ENCODE data around the gene FNIP1.

Gene FNIP1

DNA sequence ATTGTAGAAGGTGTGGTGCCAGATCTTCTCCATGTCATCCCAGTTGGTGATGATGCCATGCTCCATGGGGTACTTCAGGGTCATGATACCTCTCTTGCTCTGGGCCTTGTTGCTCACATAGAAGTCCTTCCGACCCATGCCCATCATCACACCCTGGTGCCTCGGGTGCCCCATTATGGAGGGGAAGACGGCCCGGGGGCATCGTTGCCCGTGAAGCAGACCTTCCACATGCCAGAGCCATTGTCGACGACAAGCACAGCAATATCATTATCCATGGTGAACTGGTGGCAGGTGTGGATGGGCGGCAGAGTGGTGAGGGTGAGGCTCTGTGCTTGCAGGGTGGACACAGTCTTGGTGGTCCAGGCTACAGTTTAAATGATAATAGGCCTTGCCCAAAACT, 137.0 kb downstream of the FNIP1 start:
- Histone ChIP-seq H3K9ac (ENCODE audit: low read depth, low read length, poor library complexity, severe bottlenecking) (no peak overlapping the region), H3K4me1 (ENCODE audit: insufficient read depth, low read length, poor library complexity, severe bottlenecking) (no peaks in the 10 kb centered on the region), H3K36me3 (ENCODE audit: insufficient read depth, low read length) (peaks cover 19% of the 10 kb centered on the region; the same call in 1 of the 2 replicates), H3K79me2 (ENCODE audit: insufficient read depth, low read length) (no peaks in the 10 kb centered on the region), H3K4me2 (ENCODE audit: low read depth, low read length, poor library complexity, severe bottlenecking) (no peak overlapping the region), H4K20me1 (ENCODE audit: insufficient read depth, low read length, poor library complexity, severe bottlenecking) (no peaks in the 10 kb centered on the region), H3K27me3 (ENCODE audit: insufficient read depth, low read length, poor library complexity, severe bottlenecking) (no peaks in the 10 kb centered on the region), H2AFZ (ENCODE audit: low read length) (no peak overlapping the region), H3K9me3 (ENCODE audit: insufficient read depth, low read depth, low read length) (no peaks in the 10 kb centered on the region), H3F3A (ENCODE audit: low read depth) (no peaks in the 10 kb centered on the region), H3K4me3 (ENCODE audit: low read length, poor library complexity, severe bottlenecking) (no peak overlapping the region), H3K9me2 (replicated peaks; ENCODE audit: low read depth, low read length) (no peaks in the 10 kb centered on the region)
- TF ChIP-seq EZH2phosphoT487 (IDR thresholded peaks at IDR 0.05; ENCODE audit: borderline replicate concordance): no peak
- TF ChIP-seq, protein P1, sequence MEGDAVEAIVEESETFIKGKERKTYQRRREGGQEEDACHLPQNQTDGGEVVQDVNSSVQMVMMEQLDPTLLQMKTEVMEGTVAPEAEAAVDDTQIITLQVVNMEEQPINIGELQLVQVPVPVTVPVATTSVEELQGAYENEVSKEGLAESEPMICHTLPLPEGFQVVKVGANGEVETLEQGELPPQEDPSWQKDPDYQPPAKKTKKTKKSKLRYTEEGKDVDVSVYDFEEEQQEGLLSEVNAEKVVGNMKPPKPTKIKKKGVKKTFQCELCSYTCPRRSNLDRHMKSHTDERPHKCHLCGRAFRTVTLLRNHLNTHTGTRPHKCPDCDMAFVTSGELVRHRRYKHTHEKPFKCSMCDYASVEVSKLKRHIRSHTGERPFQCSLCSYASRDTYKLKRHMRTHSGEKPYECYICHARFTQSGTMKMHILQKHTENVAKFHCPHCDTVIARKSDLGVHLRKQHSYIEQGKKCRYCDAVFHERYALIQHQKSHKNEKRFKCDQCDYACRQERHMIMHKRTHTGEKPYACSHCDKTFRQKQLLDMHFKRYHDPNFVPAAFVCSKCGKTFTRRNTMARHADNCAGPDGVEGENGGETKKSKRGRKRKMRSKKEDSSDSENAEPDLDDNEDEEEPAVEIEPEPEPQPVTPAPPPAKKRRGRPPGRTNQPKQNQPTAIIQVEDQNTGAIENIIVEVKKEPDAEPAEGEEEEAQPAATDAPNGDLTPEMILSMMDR (conservative IDR thresholded peaks at IDR 0.05; ENCODE audit: low read length): no peak

DNA sequence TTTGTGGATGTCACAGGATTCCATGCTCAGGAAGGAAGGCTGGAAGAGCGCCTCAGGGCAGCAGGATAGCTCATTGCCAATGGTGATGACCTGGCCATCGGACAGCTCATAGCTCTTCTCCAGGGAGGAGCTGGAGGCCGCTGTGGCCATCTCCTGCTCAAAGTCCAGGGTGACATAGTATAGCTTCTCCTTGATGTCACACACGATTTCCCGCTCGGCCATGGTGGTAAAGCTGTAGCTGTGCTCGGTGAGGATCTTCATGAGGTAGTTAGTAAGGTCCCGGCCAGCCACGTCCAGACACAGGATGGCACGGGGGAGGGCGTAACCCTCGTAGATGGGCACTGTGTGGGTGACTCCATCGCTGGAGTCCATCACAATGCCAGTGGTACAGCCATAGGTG, 137.5 kb downstream of the FNIP1 start:
- no peaks in the 10 kb centered on the region for H3K9me2 ChIP-seq (replicated peaks; ENCODE audit: low read depth, low read length)
- no peaks in the 10 kb centered on the region for H3K27me3 ChIP-seq (ENCODE audit: insufficient read depth, low read length, poor library complexity, severe bottlenecking)
- peaks cover 19% of the 10 kb centered on the region; the same call in 1 of the 2 replicates for H3K36me3 ChIP-seq (ENCODE audit: insufficient read depth, low read length)
- no peaks in the 10 kb centered on the region for H3F3A ChIP-seq (ENCODE audit: low read depth)
- TF ChIP-seq, protein P1 (conservative IDR thresholded peaks at IDR 0.05; ENCODE audit: low read length): no peak
- TF ChIP-seq EZH2phosphoT487 (IDR thresholded peaks at IDR 0.05; ENCODE audit: borderline replicate concordance): no peak
- no peaks in the 10 kb centered on the region for H4K20me1 ChIP-seq (ENCODE audit: insufficient read depth, low read length, poor library complexity, severe bottlenecking)
- no peaks in the 10 kb centered on the region for H3K79me2 ChIP-seq (ENCODE audit: insufficient read depth, low read length)
- H3K4me3 ChIP-seq (ENCODE audit: low read length, poor library complexity, severe bottlenecking): no peak overlapping the region
- H3K9ac ChIP-seq (ENCODE audit: low read depth, low read length, poor library complexity, severe bottlenecking): no peak overlapping the region
- H3K4me1 ChIP-seq (ENCODE audit: insufficient read depth, low read length, poor library complexity, severe bottlenecking): no peaks in the 10 kb centered on the region
- no peaks in the 10 kb centered on the region for H3K9me3 ChIP-seq (ENCODE audit: insufficient read depth, low read depth, low read length)
- no peak overlapping the region for H3K4me2 ChIP-seq (ENCODE audit: low read depth, low read length, poor library complexity, severe bottlenecking)
- no peak overlapping the region for H2AFZ ChIP-seq (ENCODE audit: low read length)

DNA sequence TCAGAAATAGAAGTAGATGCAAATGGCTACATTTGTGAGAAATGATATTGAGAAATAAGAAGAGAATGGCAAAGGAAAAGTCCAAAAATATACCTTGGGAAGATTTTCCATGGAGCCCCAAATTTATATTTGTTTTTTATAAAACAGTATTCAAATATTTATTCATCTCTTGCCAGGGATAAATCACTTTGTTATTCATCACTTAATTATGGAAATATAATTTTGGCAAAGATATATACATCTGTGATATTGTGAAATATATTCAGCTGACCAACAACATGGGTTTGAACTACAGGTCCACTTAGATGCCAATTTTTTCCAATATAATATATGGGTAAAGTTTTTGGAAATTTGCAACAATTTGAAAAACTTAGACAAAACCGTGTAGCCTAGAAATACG, 142.0 kb downstream of the FNIP1 start:
- no peaks in the 10 kb centered on the region for H3K4me1 ChIP-seq (ENCODE audit: insufficient read depth, low read length, poor library complexity, severe bottlenecking)
- no peaks in the 10 kb centered on the region for H3K9me3 ChIP-seq (ENCODE audit: insufficient read depth, low read depth, low read length)
- no peak overlapping the region for H3K9ac ChIP-seq (ENCODE audit: low read depth, low read length, poor library complexity, severe bottlenecking)
- H3K79me2 ChIP-seq (ENCODE audit: insufficient read depth, low read length): no peaks in the 10 kb centered on the region
- no peaks in the 10 kb centered on the region for H3K9me2 ChIP-seq (replicated peaks; ENCODE audit: low read depth, low read length)
- no peaks in the 10 kb centered on the region for H4K20me1 ChIP-seq (ENCODE audit: insufficient read depth, low read length, poor library complexity, severe bottlenecking)
- no peak overlapping the region for H3K4me2 ChIP-seq (ENCODE audit: low read depth, low read length, poor library complexity, severe bottlenecking)
- TF ChIP-seq EZH2phosphoT487 (IDR thresholded peaks at IDR 0.05; ENCODE audit: borderline replicate concordance): no peak
- TF ChIP-seq, protein P1 (conservative IDR thresholded peaks at IDR 0.05; ENCODE audit: low read length): no peak
- no peak overlapping the region for H3K4me3 ChIP-seq (ENCODE audit: low read length, poor library complexity, severe bottlenecking)
- H3F3A ChIP-seq (ENCODE audit: low read depth): no peaks in the 10 kb centered on the region
- peaks cover 35% of the 10 kb centered on the region for H3K36me3 ChIP-seq (ENCODE audit: insufficient read depth, low read length)
- H3K27me3 ChIP-seq (ENCODE audit: insufficient read depth, low read length, poor library complexity, severe bottlenecking): no peaks in the 10 kb centered on the region
- H2AFZ ChIP-seq (ENCODE audit: low read length): no peak overlapping the region

Measured in Loucy (cell line).